ENCODE data around the gene LLPH. TPM values are rescaled to one million over a fixed set of nuclear protein-coding genes. Genes with fewer than 3 reads are reported as not detected.

Gene LLPH
- total RNA-seq = 17.4 and 18.6 TPM in 2 replicates

GRCh38 chr12:66130267-66131066 is at the start of gene LLPH:
Gene LLPH (minus strand): TSS chr12:66130750. CDS start chr12:66129106, 1,644 bp downstream.

DNA sequence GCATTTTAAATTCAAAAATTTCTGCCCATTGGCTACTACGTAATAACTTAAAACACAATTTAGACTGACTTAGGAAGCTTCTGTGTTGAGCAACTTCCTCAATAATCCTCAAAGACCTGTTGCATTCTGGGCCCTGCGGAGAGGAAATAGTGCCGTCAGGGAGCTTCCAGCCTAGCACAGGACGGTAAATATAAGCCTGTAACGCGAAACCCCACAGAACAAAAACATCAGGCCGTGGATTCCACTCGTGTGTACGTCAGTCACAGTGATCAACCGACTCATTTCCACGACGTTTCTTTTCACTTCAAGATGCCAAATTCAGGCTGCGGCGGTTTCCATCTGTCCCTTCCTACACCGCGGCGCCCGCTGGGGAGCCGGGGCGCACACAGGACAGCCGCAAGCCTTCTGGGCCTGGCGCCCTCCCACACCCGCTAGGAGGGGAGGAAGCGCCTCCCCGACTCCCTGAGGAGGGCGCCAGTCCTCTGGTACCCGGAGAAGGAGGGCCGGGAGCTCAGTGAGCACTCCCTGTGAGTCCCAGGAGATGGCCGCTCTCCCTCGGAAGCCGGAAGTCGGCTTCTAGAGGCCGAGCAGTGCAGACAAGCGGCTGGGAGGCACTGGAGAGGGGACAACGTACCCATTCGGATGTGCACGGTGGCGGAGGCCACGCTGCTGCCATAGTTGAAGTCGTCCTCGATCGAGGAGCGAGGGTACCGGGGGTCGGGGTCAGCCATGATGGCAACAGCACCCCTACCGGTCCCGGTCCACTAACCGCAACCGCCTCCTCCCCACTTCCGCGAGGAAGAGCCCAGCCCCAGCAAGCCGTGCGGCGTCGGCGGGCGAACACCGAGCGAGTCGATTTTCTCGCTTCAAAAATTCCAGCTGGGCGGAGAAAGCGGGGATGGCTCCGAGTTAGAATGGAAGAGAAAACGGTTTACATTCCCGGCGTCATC is 38.9 kb upstream of the LLPH start, which contains the start of gene TMBIM4:
TMBIM4 (minus strand) TSS at position 776 of the 950 bp plus-strand sequence; CDS start at position 731, 45 bp downstream.

Other genes with a start within 250 kb of the LLPH start
- gene TMBIM4, start 39.2 kb upstream of the LLPH start, total RNA-seq = 94.5 and 106 TPM in 2 replicates
- gene IRAK3, start 58.5 kb upstream of the LLPH start, total RNA-seq = 5.1 and 5.4 TPM in 2 replicates
- 0.64 and 0.73 TPM in 2 replicates for gene HELB, start 171.7 kb upstream of the LLPH start, total RNA-seq